GM18502 (cell line): ENCODE measurements around the gene KIF21B.

ENCODE experiments used
- ATAC-seq: cut with Tn5 transposase; IDR thresholded peaks from one replicate; pipeline ENCODE4 v1.9.1; 2021; ENCODE audit warnings: mild to moderate bottlenecking; ENCODE audit not compliant: unreplicated experiment, poor library complexity

The KIF21B gene

GRCh38 chr1:201001962-201002361, 21.6 kb downstream of the KIF21B start:
- no peak for ATAC-seq

DNA sequence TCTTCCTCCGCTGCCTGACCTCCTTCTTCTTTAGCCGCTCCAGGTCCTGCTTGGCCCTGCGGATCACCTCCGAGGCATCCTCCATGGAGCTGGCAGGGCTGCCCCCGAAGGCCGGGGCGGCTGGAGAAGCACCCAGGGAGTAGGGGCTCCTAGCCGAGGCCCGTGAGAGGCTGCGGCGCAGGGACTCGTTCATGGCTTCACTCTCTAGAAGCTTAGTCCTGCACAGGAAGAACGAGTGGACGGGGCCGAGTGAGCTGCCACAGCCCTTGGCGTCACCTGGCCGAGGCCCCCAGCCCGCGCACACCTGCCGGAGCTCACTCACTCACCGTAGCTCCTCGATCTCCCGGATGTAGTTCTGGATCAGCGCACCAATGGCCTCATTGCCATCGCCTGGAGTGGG, 23.1 kb downstream of the KIF21B start:
- no peak for ATAC-seq

DNA sequence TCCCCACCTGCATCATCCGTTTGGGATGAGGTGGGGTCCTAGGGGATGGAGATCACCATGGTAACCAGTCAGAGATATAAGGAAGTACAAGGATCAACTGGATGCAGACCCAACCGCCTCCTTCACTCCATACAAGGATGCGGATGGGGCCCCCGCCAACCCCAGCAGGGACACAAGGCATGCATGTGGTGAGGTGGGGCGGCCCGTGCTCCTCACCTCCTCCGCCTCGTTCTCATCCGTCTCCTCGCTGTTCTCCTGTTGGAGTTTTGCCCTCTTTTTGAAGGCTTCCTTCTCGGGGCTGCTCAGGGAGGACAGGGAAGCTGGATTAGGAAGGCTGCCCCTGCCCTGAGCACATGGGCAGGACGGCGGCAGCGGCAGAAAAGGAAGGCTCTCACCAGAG, 23.8 kb downstream of the KIF21B start:
- ATAC-seq: no peak

GRCh38 chr1:200998323-200998722, 25.2 kb downstream of the KIF21B start:
- no peak for ATAC-seq

- ATAC-seq: no peak
Measured at GRCh38 chr1:200992382-200993048, 31.0 kb downstream of the KIF21B start.

- no peak for ATAC-seq
Measured at GRCh38 chr1:200991097-200991614, 32.4 kb downstream of the KIF21B start.

DNA sequence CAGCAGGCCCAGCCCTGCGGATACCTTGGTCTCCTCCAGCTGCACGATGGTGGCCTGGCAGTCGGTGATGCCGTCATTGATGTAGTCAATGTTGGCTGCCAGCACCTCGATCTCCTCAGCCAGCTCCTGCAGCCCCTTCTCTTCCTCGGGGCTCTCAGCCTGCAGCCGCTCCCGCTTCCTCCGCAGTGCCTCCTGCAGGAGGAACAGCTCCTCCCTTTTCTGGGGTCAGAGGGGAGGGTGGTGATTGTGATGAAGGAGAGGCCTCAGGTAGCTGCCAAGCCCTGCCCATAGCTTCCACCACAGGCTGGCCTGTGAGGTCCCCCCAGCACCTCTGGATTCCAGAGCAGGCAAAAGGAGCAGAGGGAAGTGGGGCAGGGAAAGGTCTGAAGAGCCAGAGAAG, 33.4 kb downstream of the KIF21B start:
- no peak for ATAC-seq

GRCh38 chr1:200989337-200989736, 34.2 kb downstream of the KIF21B start:
- no peak for ATAC-seq

DNA sequence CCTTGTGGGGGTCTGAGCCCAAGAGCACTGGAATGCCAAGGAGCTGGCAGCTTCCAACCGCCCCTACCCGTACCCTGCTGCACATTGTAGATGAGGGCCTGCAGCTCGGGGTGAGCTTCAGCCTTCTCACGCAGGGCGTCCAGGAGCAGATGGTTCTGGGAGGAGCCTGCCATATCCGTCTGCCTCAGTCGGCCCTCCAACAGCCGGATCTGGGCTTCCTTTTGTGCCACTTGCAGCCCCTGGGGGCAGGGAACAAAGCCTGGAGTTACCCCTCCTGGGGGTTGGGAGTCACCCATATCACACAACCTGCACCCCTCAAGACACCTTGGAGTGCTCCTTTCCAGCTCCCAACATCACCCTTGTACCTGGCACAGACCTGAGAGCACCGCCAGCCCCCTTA, 34.8 kb downstream of the KIF21B start:
- no peak for ATAC-seq

- no peak for ATAC-seq
Measured at GRCh38 chr1:200985481-200985880, 38.0 kb downstream of the KIF21B start.

- no peak for ATAC-seq
Measured at GRCh38 chr1:200983035-200983561, 40.4 kb downstream of the KIF21B start.

DNA sequence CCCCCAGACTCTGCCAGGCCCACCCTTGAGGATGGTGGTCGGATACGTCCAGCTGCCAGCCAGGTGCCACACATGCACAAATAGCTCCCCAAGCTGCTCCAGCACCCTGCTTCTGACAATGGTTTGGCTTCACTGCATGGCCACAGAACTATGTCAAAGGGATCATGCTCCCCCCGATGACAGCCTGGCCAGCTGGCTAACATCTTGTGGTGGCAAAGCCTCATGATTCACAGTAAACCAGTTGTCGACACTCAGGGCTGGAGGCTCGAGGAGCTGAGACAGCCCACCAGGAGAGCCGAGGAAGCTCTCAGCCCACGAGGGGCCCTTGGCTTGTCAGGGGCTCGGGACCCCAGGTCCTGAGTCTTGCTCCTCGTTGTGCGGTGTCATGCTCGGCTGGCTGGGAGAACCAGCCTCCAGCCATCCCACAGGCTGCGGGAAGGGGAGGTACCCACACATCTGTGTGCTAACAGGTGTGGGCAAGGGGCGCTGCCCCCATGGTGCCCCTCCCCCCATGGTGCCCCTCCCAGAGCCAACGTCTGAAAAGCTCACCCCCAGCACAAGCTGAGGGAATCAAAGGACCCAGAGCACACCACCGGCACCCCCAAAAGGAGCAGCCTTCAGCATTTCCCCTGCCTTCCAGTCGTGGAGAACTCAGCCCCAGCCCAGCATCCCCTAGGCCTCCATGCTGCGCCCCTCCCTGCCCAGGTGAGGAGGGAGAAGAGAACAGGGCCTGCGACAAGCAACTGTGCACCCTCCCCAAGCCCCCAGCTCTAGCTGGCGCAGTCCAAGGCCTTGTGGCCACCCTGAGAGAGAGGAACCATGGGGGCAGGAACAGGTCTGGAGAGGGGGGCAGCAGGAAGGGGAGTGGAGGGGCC, 41.2 kb downstream of the KIF21B start:
- no peak for ATAC-seq

DNA sequence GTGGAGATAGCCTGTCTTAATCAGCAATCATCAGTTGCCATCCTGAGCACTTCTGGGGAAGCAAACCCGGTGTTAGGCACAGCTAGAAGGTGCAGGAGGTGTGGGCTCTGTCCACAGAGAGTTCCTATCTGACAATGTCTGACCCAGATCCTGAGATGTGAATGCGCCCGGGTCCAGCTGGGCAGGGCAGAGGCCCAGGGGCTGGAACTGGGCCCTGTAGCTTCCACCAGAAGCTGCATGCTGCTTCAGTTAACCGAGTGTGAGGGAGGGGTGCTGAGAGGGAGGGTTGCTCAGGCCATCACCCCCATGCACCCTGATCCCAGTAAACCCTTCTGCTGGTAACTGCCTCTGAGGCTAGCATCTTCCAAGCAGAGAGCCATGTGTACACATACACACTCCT, 42.2 kb downstream of the KIF21B start:
- no peak for ATAC-seq

DNA sequence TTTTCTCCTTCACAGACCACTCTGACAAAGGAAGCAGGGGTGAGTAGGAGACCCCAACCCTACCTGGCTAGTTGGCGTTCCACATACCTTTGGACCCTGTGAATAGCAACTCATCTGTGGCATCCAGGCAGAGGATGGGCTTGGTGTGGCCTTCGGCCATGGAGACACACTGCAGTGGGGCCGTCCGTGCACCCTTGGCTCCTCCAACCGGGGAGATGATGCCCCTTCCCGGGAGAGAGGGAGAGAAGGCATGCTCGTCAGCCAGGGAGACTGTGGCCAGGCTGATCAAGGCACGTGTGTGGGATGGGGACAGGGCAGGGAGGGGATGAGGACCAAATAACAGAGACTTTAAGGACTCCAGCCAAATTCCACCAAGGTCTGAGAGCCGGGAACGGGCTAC, 42.6 kb downstream of the KIF21B start:
- no peak for ATAC-seq

GRCh38 chr1:200980452-200980772, 43.1 kb downstream of the KIF21B start:
- ATAC-seq: no peak

DNA sequence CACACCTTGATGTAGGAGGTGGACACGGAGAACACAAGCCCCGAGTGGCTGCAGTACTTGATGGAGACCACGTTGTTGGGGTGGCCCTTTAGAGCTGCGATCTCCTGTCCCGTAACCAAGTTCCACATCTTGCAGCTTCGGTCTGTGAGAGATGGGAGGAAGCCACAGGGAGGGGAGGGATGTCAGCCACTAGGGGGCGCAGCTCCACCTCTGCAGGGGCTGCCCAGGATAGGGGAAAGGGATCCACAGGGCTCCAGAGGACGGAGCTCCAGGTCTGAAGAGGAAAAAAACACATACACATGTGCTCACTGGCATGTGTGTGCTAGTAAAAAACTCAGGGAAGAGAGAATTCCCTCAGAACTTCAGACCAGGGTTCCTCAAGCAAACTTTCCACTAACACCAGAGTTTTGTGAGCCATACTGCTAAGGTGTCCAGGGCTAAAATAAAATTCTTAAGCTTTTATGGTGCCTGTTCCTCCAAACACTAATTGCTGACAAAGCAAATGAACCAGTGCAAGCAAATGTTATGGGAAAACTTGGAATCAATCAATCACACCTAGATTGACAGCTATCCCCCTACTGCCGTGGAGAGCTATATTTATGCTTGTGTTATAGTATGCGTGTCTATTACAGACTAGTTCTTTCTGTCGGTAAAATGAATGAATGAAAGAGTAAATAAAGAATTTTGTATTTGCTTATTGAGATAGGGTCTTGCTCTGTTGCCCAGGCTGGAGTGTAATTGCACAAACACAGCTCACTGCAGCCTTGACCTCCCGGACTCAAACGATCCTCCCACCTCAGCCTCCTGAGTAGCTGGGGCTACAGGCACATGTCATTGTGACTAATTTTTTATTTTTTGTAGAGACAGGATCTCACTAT, 43.7 kb downstream of the KIF21B start:
- no peak for ATAC-seq

DNA sequence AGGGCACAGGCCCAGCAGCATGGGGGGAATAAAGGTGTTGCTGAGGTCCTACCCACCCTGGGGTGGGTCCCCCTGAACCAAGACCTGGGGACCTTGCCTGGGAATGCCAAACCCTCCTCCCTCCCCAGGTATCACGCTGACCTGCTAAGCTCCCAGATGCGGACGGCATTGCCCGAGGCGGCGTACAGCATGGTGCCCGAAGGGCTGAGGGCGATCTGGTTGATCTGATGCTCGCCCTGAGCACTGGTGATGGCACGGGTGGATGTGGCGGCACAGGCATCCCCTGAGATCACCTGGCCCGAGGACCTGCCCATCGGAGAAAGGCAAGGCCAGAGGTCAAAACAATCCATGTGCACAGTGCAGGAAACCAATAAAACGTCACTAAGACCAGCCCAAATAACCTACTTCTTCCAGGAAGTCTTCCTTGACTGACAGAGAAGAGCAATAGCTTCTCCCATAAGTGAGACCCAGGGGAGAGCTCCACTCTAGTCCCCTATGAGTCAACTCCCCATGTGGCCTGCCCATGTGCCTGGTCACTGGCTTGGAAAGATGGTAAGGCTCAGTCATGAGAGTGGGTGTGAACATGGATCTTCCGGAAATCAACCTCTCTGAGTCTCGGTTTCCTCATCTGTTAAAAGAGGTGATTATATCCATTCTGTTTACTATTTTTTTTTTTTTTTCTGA, 46.3 kb downstream of the KIF21B start:
- no peak for ATAC-seq

DNA sequence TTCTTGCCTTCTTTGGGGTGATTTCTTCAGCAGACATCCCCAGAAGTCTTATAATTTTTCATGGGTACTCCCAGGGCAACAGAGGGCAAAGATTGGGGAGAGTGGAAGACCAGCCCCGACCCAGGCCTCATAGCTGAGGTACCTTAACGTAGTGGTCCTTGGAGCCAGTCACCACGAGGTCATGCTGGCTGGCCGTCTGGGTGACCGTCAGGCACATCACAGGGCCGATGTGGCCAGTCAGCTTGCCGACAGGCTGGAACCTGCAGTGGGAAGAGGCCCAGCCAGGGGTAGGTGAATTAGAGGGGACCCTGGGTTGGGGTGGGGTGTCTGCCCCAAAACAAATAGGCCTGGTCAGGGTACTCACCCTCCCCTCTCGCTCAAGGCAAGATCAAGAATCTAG, 46.9 kb downstream of the KIF21B start:
- ATAC-seq: no peak

DNA sequence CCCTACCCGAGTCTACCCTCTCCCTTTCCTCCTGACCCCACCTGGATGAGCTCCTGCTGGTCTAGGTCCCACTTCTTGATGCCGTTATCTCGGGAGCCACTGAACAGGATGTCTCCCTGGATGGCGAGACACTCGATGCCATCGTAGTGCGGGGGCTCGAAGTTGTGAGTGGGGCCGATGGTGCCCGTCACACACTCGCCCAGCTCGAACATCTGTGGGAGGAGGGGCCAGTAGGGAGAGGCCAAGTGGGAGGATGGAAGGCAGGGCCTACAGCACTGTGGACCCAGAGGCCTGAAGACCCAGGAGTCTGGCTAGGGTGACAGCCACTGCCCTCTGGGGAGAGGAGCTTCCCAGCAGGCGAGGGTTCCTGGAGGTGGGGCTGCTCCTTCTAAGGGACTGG, 48.1 kb downstream of the KIF21B start:
- ATAC-seq: no peak

DNA sequence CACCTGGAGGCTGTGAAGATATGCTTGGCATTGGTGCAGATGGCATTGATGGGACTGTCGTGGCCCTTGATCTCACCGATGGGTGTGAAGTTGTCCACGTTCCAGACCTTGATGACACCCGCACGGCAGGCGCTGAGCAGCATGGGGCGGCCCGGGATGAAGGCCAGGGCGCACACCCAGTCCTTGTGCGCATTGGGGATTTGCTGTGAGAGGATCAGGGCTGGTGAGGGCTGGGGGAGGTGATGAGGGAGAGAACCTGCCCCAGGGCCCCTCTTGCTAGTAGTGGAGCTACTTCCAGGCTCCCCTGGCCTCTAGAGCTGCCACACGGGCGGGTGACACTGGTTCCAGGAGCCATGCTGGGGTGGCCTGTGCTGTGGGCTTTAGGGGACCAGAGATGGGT, 48.8 kb downstream of the KIF21B start:
- ATAC-seq: no peak
